GM19395 (cell line): ENCODE measurements around the gene NME3.

Experiments used
- ATAC-seq: cut with Tn5 transposase; IDR thresholded peaks from one replicate; pipeline ENCODE4 v1.9.1; 2021; ENCODE audit warnings: mild to moderate bottlenecking, moderate library complexity; ENCODE audit not compliant: unreplicated experiment

The NME3 gene

GRCh38 chr16:1794221-1794871 is 23.0 kb upstream of the NME3 start:
- ATAC-seq, result no peak

DNA sequence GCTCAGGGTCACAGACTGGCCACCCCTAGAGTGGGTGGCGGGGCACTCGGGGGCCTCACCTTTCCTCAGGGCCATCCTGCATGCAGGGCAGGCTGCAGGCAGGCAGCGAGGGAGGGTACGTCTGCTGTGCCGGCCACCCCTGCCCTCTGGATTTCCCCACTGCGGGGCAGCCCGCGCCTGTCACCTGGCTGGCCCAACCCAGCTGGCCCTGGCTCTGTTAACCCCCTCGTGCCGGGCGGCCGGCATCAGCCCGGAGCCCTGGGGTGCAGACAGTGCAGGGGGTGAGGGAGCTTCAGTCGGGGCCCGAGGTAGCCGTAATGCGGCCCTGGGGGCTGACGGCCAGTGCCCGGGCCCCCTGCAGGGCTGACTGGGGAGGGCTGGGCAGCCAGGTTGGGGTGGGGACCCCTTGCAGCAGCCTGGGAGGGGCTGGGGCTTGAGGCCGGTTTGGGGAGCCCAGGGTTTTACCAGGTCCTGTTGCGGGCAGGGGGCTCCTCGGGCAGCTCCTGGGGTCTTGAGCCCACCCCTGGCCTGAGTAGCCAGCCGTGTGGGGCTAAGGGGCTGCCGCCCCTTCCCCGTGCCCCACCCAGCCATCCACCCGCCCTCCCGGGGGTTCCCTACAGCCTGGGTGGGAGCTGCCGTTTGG is 22.4 kb upstream of the NME3 start, which contains the start of gene IGFALS:
Gene IGFALS, minus strand, starts transcription at position 128 of the 643 bp plus-strand sequence. Its CDS starts 53 bp downstream, at position 75.
- ATAC-seq, result no peak

- ATAC-seq, result no peak
These were observed 21.7 kb upstream of the NME3 start for GRCh38 chr16:1792836-1793577.

DNA sequence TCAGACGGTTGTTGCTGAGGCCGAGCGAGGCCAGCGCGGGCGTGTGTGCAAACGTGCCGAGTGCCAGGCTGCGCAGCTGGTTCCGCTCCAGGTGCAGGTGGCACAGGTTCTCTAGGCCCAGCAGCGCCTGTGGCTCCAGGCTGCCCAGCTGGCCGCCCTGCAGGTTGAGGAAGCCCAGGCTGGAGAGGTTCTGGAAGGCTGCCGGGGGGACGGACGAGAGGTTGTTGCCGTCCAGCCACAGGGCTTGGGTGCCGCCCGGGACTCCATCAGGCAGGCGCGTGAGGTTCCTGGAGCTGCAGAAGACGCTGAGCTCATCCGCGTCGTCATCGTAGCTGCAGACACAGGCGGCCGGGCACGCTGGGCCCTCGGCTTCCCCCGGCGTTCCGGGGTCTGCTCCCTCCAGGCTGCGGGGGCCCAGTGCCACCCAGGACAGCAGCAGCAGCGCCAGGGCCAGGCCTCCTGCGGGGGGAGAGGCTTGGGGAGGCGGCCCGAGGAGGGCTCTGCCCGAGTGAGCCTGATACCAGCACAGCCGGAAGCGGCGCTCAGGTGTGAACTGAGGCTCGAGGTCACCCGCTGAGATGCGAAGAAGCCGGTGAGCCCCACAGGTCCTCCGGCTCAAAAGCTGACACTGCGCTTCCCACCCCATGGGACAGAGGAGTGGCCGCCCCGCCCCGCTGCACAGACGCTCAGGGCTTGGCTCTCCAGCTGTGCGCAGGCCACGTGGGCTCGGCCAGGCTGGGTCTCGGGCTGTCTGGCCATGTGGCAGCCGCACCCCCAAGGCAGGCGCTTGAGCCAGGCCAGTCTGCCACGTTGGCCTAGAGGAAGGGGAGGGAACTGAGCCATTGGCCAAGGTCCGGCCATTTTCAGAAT is 20.8 kb upstream of the NME3 start:
- no peak for ATAC-seq

- no peak for ATAC-seq
These were observed 20.1 kb upstream of the NME3 start for GRCh38 chr16:1791256-1791942.

DNA sequence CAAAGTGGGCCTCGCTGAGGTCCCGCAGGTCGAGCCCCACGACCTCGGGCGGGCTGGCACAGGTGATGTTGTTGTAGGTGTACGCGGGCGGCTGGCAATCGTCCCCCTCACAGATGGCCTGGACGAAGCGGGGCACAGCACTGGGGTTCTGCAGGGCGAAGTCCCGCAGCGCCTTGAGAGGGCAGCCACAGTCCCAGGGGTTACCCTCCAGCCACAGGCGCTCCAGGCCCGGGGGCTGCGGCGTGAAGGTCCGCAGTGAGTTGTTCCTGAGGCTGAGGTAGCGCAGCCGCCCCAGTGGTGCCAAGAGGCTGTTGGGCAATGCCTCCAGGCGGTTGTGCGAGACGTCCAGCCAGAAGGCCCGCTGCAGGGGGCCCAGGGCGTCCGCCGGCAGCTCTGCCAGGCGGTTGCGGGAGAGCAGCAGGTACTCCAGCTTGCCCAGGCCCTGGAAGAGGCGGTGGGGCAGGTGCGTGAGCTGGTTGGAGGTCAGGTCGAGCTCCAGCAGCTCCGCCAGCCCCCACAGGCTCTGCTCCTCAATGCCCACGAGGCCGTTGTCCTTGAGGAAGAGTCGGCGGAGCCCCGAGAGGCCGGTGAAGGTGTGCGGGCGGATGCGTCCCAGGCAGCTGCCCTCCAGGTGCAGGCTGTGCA is 19.4 kb upstream of the NME3 start:
- no peak for ATAC-seq

GRCh38 chr16:1790261-1790610 is 18.9 kb upstream of the NME3 start:
- ATAC-seq, result no peak

DNA sequence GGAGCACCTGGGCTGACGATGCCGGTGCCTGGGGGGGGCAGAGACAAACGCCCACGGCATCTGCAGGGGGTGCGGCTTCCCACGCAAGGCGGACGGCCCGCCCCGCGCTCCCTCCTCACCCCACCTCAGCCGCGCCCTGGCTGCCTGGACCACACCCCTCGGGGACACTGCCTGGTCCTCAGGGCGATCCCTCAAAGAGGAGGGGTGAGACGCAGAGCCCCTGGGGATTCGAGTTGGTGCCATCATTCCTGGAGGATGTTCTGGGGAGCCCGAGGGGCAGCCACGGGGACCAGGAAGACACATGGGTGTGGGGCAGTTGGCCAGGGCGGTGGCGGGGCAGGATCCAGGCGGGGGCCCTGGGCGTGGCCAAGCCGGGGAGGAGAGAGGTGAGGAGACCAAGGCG is 18.3 kb upstream of the NME3 start:
- ATAC-seq, result no peak

GRCh38 chr16:1788708-1789100 is 17.4 kb upstream of the NME3 start:
- no peak for ATAC-seq

- ATAC-seq, result no peak
These were observed 16.9 kb upstream of the NME3 start for GRCh38 chr16:1788095-1788707.

GRCh38 chr16:1787322-1788094 is 16.2 kb upstream of the NME3 start:
- no peak for ATAC-seq

- no peak for ATAC-seq
These were observed 15.6 kb upstream of the NME3 start for GRCh38 chr16:1787056-1787321.

DNA sequence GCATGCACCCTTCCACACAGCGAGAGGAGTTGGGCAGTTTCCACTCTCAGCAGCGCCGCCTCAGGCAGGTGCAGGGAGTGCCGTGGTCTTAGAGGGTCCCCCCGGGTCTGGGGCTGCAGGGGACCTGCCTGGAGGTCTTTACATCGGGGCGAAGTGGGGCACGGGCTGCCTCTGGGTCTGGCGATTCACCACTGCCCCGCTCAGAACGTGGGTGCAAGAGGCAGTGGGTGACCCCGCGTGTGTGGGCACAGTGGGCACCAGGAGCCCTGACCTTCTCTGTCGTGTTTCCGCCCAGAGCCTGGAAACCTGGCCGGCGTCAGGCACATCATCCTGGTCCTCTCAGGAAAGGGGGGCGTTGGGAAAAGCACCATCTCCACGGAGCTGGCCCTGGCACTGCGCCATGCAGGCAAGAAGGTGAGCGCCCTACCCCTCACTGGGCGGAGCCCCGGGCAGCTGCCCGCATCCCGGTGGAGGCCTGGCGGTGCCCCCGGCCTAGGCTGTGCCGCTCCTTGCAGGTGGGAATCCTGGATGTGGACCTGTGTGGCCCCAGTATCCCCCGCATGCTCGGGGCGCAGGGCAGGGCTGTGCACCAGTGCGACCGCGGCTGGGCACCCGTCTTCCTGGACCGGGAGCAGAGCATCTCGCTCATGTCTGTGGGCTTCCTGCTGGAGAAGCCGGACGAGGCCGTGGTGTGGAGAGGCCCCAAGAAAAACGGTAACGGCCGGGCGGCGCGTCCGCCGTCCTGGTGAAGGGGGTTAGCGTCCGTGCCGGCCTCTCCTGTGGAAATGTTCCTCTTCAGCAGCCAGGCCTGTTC is 15.1 kb upstream of the NME3 start:
- ATAC-seq, result no peak

GRCh38 chr16:1785846-1786170 is 14.5 kb upstream of the NME3 start:
- ATAC-seq, result no peak

DNA sequence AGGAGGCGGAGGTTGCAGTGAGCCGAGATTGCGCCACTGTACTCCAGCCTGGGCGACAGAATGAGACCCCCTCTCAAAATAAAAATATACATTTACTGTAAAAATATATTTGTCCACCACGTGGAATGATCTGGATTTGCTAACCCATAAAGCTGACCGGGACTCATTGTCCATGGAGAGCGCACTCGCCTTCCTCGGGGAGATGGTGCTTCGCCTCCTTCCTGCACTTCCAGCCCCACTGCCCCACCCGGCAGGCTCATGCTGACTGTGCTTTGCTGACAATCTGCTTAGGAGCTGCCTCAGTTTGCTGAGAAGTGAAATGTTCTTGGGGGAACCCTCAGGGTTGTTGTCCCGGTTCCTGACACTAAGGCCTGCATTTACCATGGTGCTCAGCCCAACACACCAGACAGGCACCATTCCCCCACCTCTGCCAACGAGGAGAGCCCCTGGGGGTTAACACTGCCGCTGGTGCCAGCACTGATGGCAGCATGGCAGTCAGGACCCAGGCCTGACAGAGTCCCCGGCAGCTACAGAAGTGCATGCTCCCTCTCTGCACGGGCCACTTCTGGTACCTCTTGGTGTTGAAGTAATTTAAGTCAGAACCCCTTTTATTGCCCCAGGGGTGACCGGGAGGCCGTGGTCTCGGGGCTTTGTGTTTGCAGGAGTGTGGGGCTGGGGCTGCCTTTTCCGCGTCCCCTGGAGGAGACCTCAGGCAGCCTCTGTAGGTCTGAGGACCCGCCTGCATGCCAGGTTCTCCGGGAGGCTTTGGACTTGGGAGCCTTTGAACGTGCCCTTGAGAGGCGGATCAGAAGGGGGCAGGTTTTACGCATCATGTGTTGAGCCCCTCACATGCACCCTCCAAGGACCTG is 13.9 kb upstream of the NME3 start:
- no peak for ATAC-seq

DNA sequence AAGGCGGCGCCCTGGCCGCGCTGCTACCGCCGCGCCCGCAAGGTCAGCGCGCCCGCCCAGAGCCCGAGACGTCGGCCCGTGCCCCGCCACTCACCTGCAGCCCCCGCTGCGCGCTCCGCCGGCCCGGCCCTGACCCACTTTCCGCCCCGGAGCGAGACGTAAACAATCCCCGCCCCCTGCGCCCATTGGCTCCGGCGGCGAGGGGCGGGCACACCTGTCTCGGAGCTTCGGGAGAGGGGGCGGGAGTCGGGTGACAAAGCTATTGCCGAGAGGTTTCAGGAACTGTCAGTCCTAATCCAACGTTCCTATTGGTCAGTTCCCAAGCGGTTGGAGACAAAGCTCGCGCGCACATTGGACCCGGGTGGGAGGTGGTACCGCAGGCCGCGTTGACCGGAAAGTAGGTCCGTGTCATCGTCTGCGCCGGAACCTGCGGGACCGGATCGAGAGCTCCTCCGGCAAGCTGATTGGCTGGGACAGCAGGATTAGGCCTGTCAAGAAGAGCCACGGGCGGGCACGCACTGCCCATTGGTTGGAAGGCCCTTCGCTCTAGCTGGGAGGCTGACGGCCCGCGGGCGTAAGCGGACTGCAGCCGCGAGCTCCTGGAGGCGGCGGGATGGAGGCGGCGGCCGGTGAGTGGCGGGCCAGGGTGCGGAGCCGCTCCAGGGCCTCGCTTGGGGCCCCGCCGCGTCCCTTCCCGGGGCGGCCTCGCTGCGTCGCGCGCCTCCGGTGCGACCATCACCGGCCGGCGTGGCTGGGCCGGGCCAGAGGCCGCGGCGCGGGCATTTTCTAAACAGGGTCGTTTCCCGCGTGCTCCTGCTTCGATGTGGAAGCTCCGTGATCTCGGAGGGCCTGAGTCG is 11.3 kb upstream of the NME3 start, which contains the start of the genes NUBP2 and SPSB3:
Gene NUBP2, plus strand, starts transcription at position 553 of the 857 bp plus-strand sequence. Its CDS starts 61 bp downstream, at position 614.
Gene SPSB3, minus strand, starts transcription at position 164 of the 857 bp plus-strand sequence. CDS start 1,088 bp downstream, outside the sequence.
- peak; percentile 84 for ATAC-seq
